Karpas-422 (cell line): Measurements from ENCODE around the gene COPZ2. TPM values are rescaled to one million over a fixed set of nuclear protein-coding genes. Genes with fewer than 3 reads are reported as not detected.

ENCODE experiments used
- DNase-seq: peaks from one replicate; pipeline ENCODE4 v3.0.0-alpha.2; 2015
- H2AFZ ChIP-seq: fragments of 200-600 bp; sonication (generic); 2 replicates; pipeline ENCODE4 v1.6.1; 2014; ENCODE audit warnings: antibody characterized with exemption, low read length, mixed read lengths
- H3K27ac ChIP-seq: fragments of 200-600 bp; sonication (generic); 2 replicates; pipeline ENCODE4 v1.5.1; 2014; ENCODE audit warnings: mild to moderate bottlenecking, low read length, moderate library complexity
- H3K27me3 ChIP-seq: fragments of 200-600 bp; sonication (generic); 2 replicates; pipeline ENCODE4 v1.6.1; 2014; ENCODE audit warnings: low read length, mixed read lengths
- H3K36me3 ChIP-seq: fragments of 200-600 bp; sonication (generic); 2 replicates; pipeline ENCODE4 v1.6.1; 2014; ENCODE audit warnings: low read length, mixed read lengths; ENCODE audit not compliant: insufficient read depth
- H3K4me1 ChIP-seq: fragments of 200-600 bp; sonication (generic); 2 replicates; pipeline ENCODE4 v1.6.1; 2014; ENCODE audit warnings: mild to moderate bottlenecking, low read length, mixed read lengths
- H3K4me2 ChIP-seq: fragments of 200-600 bp; sonication (generic); 2 replicates; pipeline ENCODE4 v1.6.1; 2014; ENCODE audit warnings: low read length, low read depth, mild to moderate bottlenecking; ENCODE audit not compliant: poor library complexity, severe bottlenecking
- H3K4me3 ChIP-seq: fragments of 200-600 bp; sonication (generic); 2 replicates; pipeline ENCODE4 v1.5.1; 2014; ENCODE audit warnings: mild to moderate bottlenecking, antibody characterized with exemption, low read length, mixed read lengths
- H3K79me2 ChIP-seq: fragments of 200-600 bp; sonication (generic); 2 replicates; pipeline ENCODE4 v1.6.1; 2014; ENCODE audit warnings: mild to moderate bottlenecking, low read length, mixed read lengths
- H3K9ac ChIP-seq: fragments of 200-600 bp; sonication (generic); 2 replicates; pipeline ENCODE4 v1.6.0; 2014; ENCODE audit warnings: low read length
- H3K9me2 ChIP-seq: fragments of 200-600 bp; sonication (generic), shearing (Covaris generic); replicated peaks from 2 replicates; pipeline ENCODE4 v1.6.0; 2014; ENCODE audit warnings: mild to moderate bottlenecking, low read length, moderate library complexity; ENCODE audit not compliant: insufficient read depth
- H3K9me3 ChIP-seq: fragments of 300-700, 200-600 bp; sonication (generic); 2 replicates; pipeline ENCODE4 v1.6.1; 2014; ENCODE audit warnings: low read length, mixed read lengths
- H4K20me1 ChIP-seq: fragments of 200-600 bp; sonication (generic); 2 replicates; pipeline ENCODE4 v1.6.1; 2014; ENCODE audit warnings: mild to moderate bottlenecking, antibody characterized with exemption, low read length, low read depth; ENCODE audit not compliant: insufficient read depth
- total RNA-seq: library from RNA; depleted of rRNA; stranded (reverse); fragments of >200 nt; shearing (Covaris generic); gene quantifications from 2 replicates; pipeline ENCODE4 v1.2.3, GENCODE V29; 2014; ENCODE audit warnings: low replicate concordance

Gene COPZ2
- total RNA-seq, 1 experiment from 2014 or later = not detected

GRCh38 chr17:48059125-48059668, 21.6 kb upstream of the COPZ2 start:
- Histone ChIP-seq H3K27me3 (no peaks in the 10 kb centered on the region), H3K4me1 (peaks cover 22% of the 10 kb centered on the region), H3K9me3 (no peaks in the 10 kb centered on the region), H3K36me3 (peaks cover 42% of the 10 kb centered on the region), H3K4me3 (no peak overlapping the region), H3K4me2 (no peak overlapping the region), H3K79me2 (peaks cover 29% of the 10 kb centered on the region), H3K27ac (no peak overlapping the region), H3K9ac (no peak overlapping the region), H3K9me2 (no peaks in the 10 kb centered on the region), H4K20me1 (peaks cover 12% of the 10 kb centered on the region; the same call in 1 of the 2 replicates), H2AFZ (no peak overlapping the region)
- no peak for DNase-seq

DNA sequence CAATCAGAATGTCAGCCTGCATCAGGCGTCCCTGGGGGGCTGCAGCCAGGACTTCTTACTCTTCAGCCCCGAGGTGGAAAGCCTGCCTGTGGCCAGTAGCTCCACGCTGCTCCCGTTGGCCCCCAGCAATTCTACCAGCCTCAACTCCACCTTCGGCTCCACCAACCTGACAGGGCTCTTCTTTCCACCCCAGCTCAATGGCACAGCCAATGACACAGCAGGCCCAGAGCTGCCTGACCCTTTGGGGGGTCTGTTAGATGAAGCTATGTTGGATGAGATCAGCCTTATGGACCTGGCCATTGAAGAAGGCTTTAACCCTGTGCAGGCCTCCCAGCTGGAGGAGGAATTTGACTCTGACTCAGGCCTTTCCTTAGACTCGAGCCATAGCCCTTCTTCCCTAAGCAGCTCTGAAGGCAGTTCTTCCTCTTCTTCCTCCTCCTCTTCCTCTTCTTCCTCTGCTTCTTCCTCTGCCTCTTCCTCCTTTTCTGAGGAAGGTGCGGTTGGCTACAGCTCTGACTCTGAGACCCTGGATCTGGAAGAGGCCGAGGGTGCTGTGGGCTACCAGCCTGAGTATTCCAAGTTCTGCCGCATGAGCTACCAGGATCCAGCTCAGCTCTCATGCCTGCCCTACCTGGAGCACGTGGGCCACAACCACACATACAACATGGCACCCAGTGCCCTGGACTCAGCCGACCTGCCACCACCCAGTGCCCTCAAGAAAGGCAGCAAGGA, 21.0 kb upstream of the COPZ2 start:
- no peak overlapping the region for H3K27ac ChIP-seq
- peaks cover 29% of the 10 kb centered on the region for H3K4me1 ChIP-seq
- peaks cover 36% of the 10 kb centered on the region for H3K79me2 ChIP-seq
- H3K9ac ChIP-seq = no peak overlapping the region
- no peak overlapping the region for H3K4me2 ChIP-seq
- no peaks in the 10 kb centered on the region for H3K9me2 ChIP-seq
- H2AFZ ChIP-seq = no peak overlapping the region
- H3K36me3 ChIP-seq = peaks cover 41% of the 10 kb centered on the region
- no peaks in the 10 kb centered on the region for H3K27me3 ChIP-seq
- DNase-seq = no peak
- H3K4me3 ChIP-seq = no peak overlapping the region
- H4K20me1 ChIP-seq = peaks cover 14% of the 10 kb centered on the region; the same call in 1 of the 2 replicates
- no peaks in the 10 kb centered on the region for H3K9me3 ChIP-seq

- no peaks in the 10 kb centered on the region for H3K27me3 ChIP-seq
- H3K36me3 ChIP-seq = peaks cover 36% of the 10 kb centered on the region
- peaks cover 45% of the 10 kb centered on the region for H3K79me2 ChIP-seq
- H3K4me2 ChIP-seq = no peak overlapping the region
- no peak overlapping the region for H3K9ac ChIP-seq
- DNase-seq = no peak
- peaks cover 38% of the 10 kb centered on the region for H3K4me1 ChIP-seq
- peaks cover 24% of the 10 kb centered on the region for H4K20me1 ChIP-seq
- no peaks in the 10 kb centered on the region for H3K9me3 ChIP-seq
- H3K9me2 ChIP-seq = no peaks in the 10 kb centered on the region
- no peak overlapping the region for H2AFZ ChIP-seq
- no peak overlapping the region for H3K27ac ChIP-seq
- no peak overlapping the region for H3K4me3 ChIP-seq
Measured at GRCh38 chr17:48057626-48058025, 20.0 kb upstream of the COPZ2 start.

DNA sequence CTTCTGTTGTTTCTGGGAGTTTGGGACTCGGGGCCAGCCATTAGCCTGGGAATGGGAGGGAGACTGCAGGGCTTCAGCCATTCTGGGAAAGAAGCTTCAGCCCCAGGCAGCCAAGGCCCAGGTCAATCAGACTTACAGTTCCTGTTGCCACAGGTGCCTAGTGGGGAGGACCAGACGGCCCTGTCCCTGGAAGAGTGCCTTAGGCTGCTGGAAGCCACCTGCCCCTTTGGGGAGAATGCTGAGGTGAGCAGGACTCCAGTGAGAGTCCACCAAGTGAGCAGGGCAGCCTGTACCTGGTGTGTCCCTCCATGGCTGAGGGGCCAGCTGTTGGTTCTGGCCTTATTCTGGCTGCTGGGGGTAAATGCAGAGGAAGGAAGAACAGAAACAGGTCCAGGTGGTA, 19.3 kb upstream of the COPZ2 start:
- no peak for DNase-seq
- Histone ChIP-seq H3K27me3 (no peaks in the 10 kb centered on the region), H3K9ac (peak overlapping the region; percentile 69; the same call in 1 of the 2 replicates), H2AFZ (no peak overlapping the region), H3K9me3 (no peaks in the 10 kb centered on the region), H3K27ac (peak overlapping the region; percentile 93; the same call in 1 of the 2 replicates), H3K4me1 (peaks cover 45% of the 10 kb centered on the region), H3K4me3 (no peak overlapping the region), H3K4me2 (no peak overlapping the region), H3K36me3 (peaks cover 29% of the 10 kb centered on the region), H4K20me1 (peaks cover 29% of the 10 kb centered on the region), H3K9me2 (no peaks in the 10 kb centered on the region), H3K79me2 (peaks cover 52% of the 10 kb centered on the region)

DNA sequence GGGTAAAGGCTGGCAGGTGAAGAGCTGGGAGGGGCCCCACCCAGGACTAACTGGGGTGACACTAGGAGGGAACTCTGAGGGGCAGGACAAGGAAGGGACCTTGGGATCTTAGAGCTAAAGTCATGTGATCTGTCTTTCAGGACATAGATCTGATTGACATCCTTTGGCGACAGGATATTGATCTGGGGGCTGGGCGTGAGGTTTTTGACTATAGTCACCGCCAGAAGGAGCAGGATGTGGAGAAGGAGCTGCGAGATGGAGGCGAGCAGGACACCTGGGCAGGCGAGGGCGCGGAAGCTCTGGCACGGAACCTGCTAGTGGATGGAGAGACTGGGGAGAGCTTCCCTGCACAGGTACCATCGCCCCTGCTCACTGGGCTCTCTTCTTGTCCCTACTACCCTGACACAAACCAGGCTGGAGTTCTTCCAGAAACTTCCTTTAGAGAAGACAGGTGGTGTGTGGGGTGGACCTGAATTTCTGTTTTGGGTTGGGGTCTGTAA, 18.7 kb upstream of the COPZ2 start:
- H3K4me3 ChIP-seq = no peak overlapping the region; the same call in 1 of the 2 replicates
- H2AFZ ChIP-seq = no peak overlapping the region
- peak overlapping the region; percentile 93 for H3K27ac ChIP-seq
- peaks cover 27% of the 10 kb centered on the region for H3K36me3 ChIP-seq
- DNase-seq = no peak
- H3K9ac ChIP-seq = peak overlapping the region; percentile 69
- no peaks in the 10 kb centered on the region for H3K27me3 ChIP-seq
- H3K79me2 ChIP-seq = peaks cover 58% of the 10 kb centered on the region
- H4K20me1 ChIP-seq = peaks cover 32% of the 10 kb centered on the region
- no peaks in the 10 kb centered on the region for H3K9me2 ChIP-seq
- H3K9me3 ChIP-seq = no peaks in the 10 kb centered on the region
- peak overlapping the region; percentile 34 for H3K4me2 ChIP-seq
- peaks cover 51% of the 10 kb centered on the region for H3K4me1 ChIP-seq

- H3K9ac ChIP-seq = peak overlapping the region; percentile 69
- H4K20me1 ChIP-seq = peaks cover 32% of the 10 kb centered on the region
- no peaks in the 10 kb centered on the region for H3K9me3 ChIP-seq
- H2AFZ ChIP-seq = no peak overlapping the region
- peak; percentile 68 for DNase-seq
- H3K4me3 ChIP-seq = no peak overlapping the region; the same call in 1 of the 2 replicates
- peaks cover 33% of the 10 kb centered on the region for H3K36me3 ChIP-seq
- no peaks in the 10 kb centered on the region for H3K9me2 ChIP-seq
- H3K27ac ChIP-seq = peak overlapping the region; percentile 93
- peaks cover 64% of the 10 kb centered on the region for H3K79me2 ChIP-seq
- peaks cover 57% of the 10 kb centered on the region for H3K4me1 ChIP-seq
- H3K27me3 ChIP-seq = no peaks in the 10 kb centered on the region
- peak overlapping the region; percentile 34 for H3K4me2 ChIP-seq
Measured at GRCh38 chr17:48055531-48056245, 18.1 kb upstream of the COPZ2 start.

- Histone ChIP-seq H3K79me2 (peaks cover 76% of the 10 kb centered on the region), H2AFZ (no peak overlapping the region), H3K4me1 (peaks cover 69% of the 10 kb centered on the region), H3K36me3 (peaks cover 36% of the 10 kb centered on the region), H3K4me3 (no peak overlapping the region; the same call in 1 of the 2 replicates), H3K27ac (peak overlapping the region; percentile 93; the same call in 1 of the 2 replicates), H4K20me1 (peaks cover 36% of the 10 kb centered on the region), H3K4me2 (peak overlapping the region; percentile 34), H3K9me3 (no peaks in the 10 kb centered on the region), H3K9ac (peak overlapping the region; percentile 69; the same call in 1 of the 2 replicates), H3K9me2 (no peaks in the 10 kb centered on the region), H3K27me3 (no peaks in the 10 kb centered on the region)
- DNase-seq = no peak
Measured at GRCh38 chr17:48054238-48055185, 16.9 kb upstream of the COPZ2 start.
